Parathyroid adenoma (tissue), 2 donors: ENCODE measurements around the gene PTH2R.

Experiments used
- H2AFZ ChIP-seq: fragments of 300-600 bp; sonication (generic); one replicate; pipeline ENCODE4 v1.7.0; 2017; ENCODE audit warnings: antibody characterized with exemption, mild to moderate bottlenecking
- H3K27ac ChIP-seq: fragments of 300-600 bp; sonication (generic); one replicate; pipeline ENCODE4 v1.7.0; 2017
- H3K27me3 ChIP-seq: fragments of 300-600 bp; sonication (generic); one replicate; pipeline ENCODE4 v1.7.0; 2017; ENCODE audit warnings: low read length; ENCODE audit not compliant: control insufficient read depth, insufficient read depth
- H3K36me3 ChIP-seq: fragments of 300-600 bp; sonication (generic); one replicate; pipeline ENCODE4 v1.7.0; 2017; ENCODE audit warnings: low read length; ENCODE audit not compliant: control insufficient read depth, insufficient read depth
- H3K4me1 ChIP-seq: fragments of 300-600 bp; sonication (generic); one replicate; pipeline ENCODE4 v1.7.0; 2017; ENCODE audit warnings: control low read depth
- H3K4me2 ChIP-seq: fragments of 300-600 bp; sonication (generic); one replicate; pipeline ENCODE4 v1.7.0; 2017; ENCODE audit warnings: low read length
- H3K4me3 ChIP-seq: fragments of 300-600 bp; sonication (generic); one replicate; pipeline ENCODE4 v1.7.0; 2017; ENCODE audit warnings: low read depth, low read length
- H3K79me2 ChIP-seq: fragments of 300-600 bp; sonication (generic); one replicate; pipeline ENCODE4 v1.7.0; 2017; ENCODE audit warnings: control low read depth
- H3K9ac ChIP-seq: fragments of 300-600 bp; sonication (generic); one replicate; pipeline ENCODE4 v1.7.0; 2017; ENCODE audit warnings: mild to moderate bottlenecking
- H3K9me3 ChIP-seq: fragments of 300-600 bp; sonication (generic); one replicate; pipeline ENCODE4 v1.7.0; 2017; ENCODE audit warnings: low read length; ENCODE audit not compliant: control insufficient read depth
- TF ChIP-seq, protein P1 (sequence below): fragments of 300-600 bp; sonication (generic); IDR thresholded peaks from one replicate; pipeline ENCODE4 v1.7.0; 2017; ENCODE audit warnings: antibody characterized with exemption, mild to moderate bottlenecking
- donor health status: primary hyperparathyroidism.

PTH2R gene, protein sequence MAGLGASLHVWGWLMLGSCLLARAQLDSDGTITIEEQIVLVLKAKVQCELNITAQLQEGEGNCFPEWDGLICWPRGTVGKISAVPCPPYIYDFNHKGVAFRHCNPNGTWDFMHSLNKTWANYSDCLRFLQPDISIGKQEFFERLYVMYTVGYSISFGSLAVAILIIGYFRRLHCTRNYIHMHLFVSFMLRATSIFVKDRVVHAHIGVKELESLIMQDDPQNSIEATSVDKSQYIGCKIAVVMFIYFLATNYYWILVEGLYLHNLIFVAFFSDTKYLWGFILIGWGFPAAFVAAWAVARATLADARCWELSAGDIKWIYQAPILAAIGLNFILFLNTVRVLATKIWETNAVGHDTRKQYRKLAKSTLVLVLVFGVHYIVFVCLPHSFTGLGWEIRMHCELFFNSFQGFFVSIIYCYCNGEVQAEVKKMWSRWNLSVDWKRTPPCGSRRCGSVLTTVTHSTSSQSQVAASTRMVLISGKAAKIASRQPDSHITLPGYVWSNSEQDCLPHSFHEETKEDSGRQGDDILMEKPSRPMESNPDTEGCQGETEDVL

DNA sequence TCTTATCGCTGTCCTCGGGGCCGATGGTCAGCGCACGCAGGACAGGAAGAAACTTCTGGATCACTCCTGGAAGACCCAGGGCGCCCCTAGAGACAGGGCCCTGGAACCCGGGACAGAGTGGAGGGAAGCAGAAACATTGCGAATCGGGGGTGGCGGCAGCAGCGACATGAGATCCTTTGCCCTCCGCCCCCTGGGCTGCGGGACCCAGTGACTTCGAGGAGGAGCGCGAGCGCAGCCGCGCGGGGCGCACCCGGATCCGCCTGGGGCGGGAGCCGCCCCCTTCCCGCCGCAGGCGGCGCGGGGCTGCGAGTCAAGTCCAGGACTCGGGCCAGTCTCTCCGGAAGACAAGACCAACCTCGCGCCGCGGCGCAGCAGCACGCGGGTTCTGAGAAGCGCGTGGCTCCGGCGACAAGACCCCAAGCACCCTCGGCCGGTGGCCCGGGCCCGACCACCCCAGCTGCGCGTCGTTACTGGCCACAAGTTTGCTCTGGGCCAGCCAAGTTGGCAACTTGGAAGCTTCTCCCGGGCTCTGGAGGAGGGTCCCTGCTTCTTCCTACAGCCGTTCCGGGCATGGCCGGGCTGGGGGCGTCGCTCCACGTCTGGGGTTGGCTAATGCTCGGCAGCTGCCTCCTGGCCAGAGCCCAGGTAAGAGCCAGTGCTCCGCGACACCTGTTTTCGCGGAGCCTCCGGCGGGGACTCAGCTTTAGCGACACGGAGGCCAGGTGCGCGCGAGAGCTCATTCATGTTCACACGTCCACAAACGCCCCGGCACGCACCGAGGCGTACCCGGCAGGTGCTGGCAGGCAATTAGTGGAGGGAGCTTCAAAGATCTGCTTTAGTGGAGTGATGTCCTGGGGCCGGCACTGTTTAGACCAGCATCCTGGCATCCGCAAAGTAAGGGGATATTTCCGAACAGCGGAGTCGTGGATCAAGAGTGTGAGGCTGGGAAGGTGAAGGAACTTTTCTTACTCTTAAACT lies at the start of gene PTH2R:
Gene PTH2R (plus strand): TSS at position 319 of the 978 bp plus-strand sequence. CDS start 252 bp downstream, at position 571.
- Histone ChIP-seq H3K4me2 (peak within 1 kb of the TSS; percentile 16), H2AFZ (peak within 1 kb of the TSS; percentile 54), H3K4me1 (no peaks in the 10 kb centered on the region), H3K4me3 (no peak within 1 kb of the TSS), H3K9ac (no peak within 1 kb of the TSS), H3K79me2 (no peaks in the 10 kb centered on the region), H3K9me3 (no peaks in the 10 kb centered on the region), H3K36me3 (no peaks in the 10 kb centered on the region), H3K27me3 (no peaks in the 10 kb centered on the region), H3K27ac (no peak within 1 kb of the TSS)
- TF ChIP-seq, protein P1, sequence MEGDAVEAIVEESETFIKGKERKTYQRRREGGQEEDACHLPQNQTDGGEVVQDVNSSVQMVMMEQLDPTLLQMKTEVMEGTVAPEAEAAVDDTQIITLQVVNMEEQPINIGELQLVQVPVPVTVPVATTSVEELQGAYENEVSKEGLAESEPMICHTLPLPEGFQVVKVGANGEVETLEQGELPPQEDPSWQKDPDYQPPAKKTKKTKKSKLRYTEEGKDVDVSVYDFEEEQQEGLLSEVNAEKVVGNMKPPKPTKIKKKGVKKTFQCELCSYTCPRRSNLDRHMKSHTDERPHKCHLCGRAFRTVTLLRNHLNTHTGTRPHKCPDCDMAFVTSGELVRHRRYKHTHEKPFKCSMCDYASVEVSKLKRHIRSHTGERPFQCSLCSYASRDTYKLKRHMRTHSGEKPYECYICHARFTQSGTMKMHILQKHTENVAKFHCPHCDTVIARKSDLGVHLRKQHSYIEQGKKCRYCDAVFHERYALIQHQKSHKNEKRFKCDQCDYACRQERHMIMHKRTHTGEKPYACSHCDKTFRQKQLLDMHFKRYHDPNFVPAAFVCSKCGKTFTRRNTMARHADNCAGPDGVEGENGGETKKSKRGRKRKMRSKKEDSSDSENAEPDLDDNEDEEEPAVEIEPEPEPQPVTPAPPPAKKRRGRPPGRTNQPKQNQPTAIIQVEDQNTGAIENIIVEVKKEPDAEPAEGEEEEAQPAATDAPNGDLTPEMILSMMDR = no peak

DNA sequence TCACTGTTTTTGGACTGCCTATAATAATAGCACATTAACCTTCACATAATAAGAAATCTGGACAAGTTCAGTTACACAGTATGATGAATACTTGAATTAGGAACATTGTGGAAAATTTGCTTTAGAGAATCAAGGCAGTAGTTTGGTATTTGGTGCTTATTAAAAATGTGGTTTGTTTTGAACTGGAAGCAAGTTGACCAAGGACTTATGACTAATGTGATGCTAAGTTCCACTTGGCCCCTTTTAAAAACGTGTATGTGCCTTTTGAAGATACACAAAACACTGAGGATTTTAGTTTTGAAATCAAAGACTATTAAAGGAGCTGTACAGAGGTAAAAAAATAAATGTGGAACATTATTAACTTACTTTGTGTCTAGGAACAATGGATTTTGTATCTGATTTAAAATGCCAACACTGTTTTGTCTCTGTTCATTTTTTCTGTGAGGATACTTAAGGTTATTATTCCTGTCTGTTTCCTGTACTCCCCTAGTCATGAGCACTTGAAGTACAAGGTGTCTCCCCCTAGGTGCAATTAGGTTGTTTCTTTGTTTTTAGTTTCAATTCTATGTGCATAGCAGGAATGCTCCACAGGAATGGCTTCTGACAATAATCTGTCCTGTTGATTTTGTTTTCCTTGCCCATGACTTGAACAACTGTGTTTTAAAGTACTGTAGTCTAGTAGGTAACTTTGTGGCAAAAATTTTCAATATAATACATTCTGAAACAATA lies 49.6 kb upstream of the PTH2R start:
- no peaks in the 10 kb centered on the region for H3K36me3 ChIP-seq
- no peaks in the 10 kb centered on the region for H3K9me3 ChIP-seq
- no peaks in the 10 kb centered on the region for H3K4me1 ChIP-seq
- H3K4me3 ChIP-seq = no peak overlapping the region
- H3K79me2 ChIP-seq = no peaks in the 10 kb centered on the region
- no peak overlapping the region for H3K9ac ChIP-seq
- TF ChIP-seq, protein P1 = no peak
- no peak overlapping the region for H3K4me2 ChIP-seq
- H3K27ac ChIP-seq = no peak overlapping the region
- H3K27me3 ChIP-seq = no peaks in the 10 kb centered on the region
- H2AFZ ChIP-seq = no peak overlapping the region

DNA sequence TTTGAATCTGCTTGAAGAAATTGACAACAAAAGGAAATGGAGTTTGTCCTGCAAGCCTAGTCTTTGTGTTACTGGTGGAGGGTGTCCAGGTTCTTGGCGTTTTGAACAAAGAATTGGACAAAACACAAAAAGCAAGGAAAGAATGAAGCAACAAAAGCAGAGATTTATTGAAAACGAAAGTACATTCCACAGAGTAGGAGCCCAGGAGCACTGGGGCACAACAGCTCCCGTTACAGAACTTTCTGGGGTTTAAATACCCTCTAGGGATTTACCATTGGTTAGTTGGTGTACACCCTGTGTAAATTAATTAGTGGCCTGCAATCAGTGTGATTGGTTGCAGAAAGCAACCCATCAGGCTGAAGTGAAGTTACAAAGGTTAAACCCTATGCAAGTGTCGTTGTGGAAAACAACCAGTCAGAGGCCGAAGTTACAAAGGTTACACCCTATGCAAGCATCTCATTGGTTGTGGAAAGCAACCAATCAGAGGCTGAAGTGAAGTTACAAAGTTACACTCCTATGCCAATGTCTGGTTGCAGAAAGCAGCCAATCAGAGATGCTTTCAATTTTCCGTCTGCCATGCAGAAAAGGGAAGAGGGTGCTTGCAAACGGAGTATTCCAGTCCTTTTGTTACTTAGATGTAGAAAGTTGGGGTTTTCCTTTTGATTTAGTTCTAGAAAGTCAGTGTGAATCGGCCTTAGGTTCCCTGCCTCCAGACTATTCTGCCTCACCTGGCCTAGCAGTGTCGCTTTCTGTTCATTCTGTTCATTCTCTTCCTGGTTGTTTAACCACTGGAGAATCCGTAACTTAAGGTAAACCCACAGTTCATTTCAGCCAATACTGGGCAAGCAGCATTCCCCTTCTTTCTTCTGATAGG lies 47.6 kb upstream of the PTH2R start:
- no peaks in the 10 kb centered on the region for H3K36me3 ChIP-seq
- no peaks in the 10 kb centered on the region for H3K4me1 ChIP-seq
- TF ChIP-seq, protein P1 = no peak
- H3K79me2 ChIP-seq = no peaks in the 10 kb centered on the region
- no peak overlapping the region for H3K4me3 ChIP-seq
- no peaks in the 10 kb centered on the region for H3K9me3 ChIP-seq
- H3K27me3 ChIP-seq = no peaks in the 10 kb centered on the region
- H2AFZ ChIP-seq = no peak overlapping the region
- H3K27ac ChIP-seq = no peak overlapping the region
- no peak overlapping the region for H3K4me2 ChIP-seq
- H3K9ac ChIP-seq = no peak overlapping the region

DNA sequence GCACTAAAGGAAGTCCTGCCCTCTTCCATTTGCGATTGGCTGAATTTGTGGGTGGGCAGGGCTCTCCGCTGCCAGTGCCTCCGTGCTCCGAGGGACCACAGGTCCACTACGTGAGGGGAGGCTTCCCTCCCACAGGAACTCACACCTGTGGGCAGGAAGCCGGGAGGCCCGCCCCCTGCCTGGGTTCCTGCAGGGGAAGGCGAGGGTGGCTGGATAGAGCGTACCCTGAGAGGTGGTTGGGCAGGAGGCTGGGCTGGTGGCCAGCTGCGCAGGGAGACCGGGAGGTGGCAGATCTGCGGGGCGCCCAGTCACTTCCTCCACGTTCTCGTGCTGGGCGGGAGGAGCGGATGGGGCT lies 47.0 kb upstream of the PTH2R start:
- Histone ChIP-seq H3K4me1 (no peaks in the 10 kb centered on the region), H2AFZ (no peak overlapping the region), H3K27ac (no peak overlapping the region), H3K79me2 (no peaks in the 10 kb centered on the region), H3K9ac (no peak overlapping the region), H3K4me3 (no peak overlapping the region), H3K27me3 (no peaks in the 10 kb centered on the region), H3K9me3 (no peaks in the 10 kb centered on the region), H3K36me3 (no peaks in the 10 kb centered on the region), H3K4me2 (no peak overlapping the region)
- TF ChIP-seq, protein P1 = no peak
